GM23338 (cell line): Measurements from ENCODE around the gene PTPRN2. TPM values are rescaled to one million over a fixed set of nuclear protein-coding genes. Genes with fewer than 3 reads are reported as not detected.

Experiments
- ATAC-seq: fragments of 200-7000 bp; cut with Tn5 transposase; 3 replicates; pipeline ENCODE4 v1.9.1; 2020
- DNase-seq: peaks from one replicate; pipeline ENCODE4 v3.0.0-alpha.2; 2015; ENCODE audit warnings: low spot score
- H2AFZ ChIP-seq: fragments of 200-600 bp; sonication (generic); 2 replicates; pipeline ENCODE4 v1.8.0; 2016; ENCODE audit warnings: antibody characterized with exemption, mild to moderate bottlenecking, moderate library complexity
- H3F3A ChIP-seq: fragments of 200-600 bp; sonication (generic); replicated peaks from 2 replicates; pipeline ENCODE4 v1.8.0; 2017; ENCODE audit warnings: antibody characterized with exemption, mixed run types, low read depth
- H3K27ac ChIP-seq: fragments of 200-600 bp; sonication (generic); 2 replicates; pipeline ENCODE4 v1.6.1; 2016; ENCODE audit warnings: low read depth
- H3K27me3 ChIP-seq: fragments of 200-600 bp; sonication (generic); 2 replicates; pipeline ENCODE4 v1.8.0; 2016; ENCODE audit warnings: mild to moderate bottlenecking, mixed run types, moderate library complexity; ENCODE audit not compliant: insufficient read depth
- H3K36me3 ChIP-seq: fragments of 200-600 bp; sonication (generic); 2 replicates; pipeline ENCODE4 v1.8.0; 2016; ENCODE audit warnings: mild to moderate bottlenecking; ENCODE audit not compliant: insufficient read depth
- H3K4me1 ChIP-seq: fragments of 200-600 bp; sonication (generic); 2 replicates; pipeline ENCODE4 v1.8.0; 2016; ENCODE audit warnings: mild to moderate bottlenecking, moderate library complexity; ENCODE audit not compliant: insufficient read depth
- H3K4me2 ChIP-seq: fragments of 200-600 bp; sonication (generic); 2 replicates; pipeline ENCODE4 v1.7.1; 2017; ENCODE audit warnings: mixed run types
- H3K4me3 ChIP-seq: fragments of 200-600 bp; sonication (generic); 2 replicates; pipeline ENCODE4 v1.6.1; 2016; ENCODE audit warnings: mixed run types
- H3K79me2 ChIP-seq: fragments of 200-600 bp; sonication (generic); replicated peaks from 2 replicates; pipeline ENCODE4 v1.8.0; 2017; ENCODE audit warnings: mild to moderate bottlenecking; ENCODE audit not compliant: insufficient read depth
- H3K9me2 ChIP-seq: fragments of 200-600 bp; sonication (generic); 2 replicates; pipeline ENCODE4 v1.8.0; 2017; ENCODE audit not compliant: insufficient read depth
- H4K20me1 ChIP-seq: fragments of 200-600 bp; sonication (generic); replicated peaks from 2 replicates; pipeline ENCODE4 v1.8.0; 2017; ENCODE audit warnings: mild to moderate bottlenecking; ENCODE audit not compliant: insufficient read depth
- H3K27ac Mint-ChIP-seq: 2 replicates; pipeline ENCODE4 v1.8.0; 2020; ENCODE audit warnings: inconsistent platforms, mild to moderate bottlenecking, moderate library complexity, mixed read lengths
- H3K27me3 Mint-ChIP-seq: 3 replicates; pipeline ENCODE4 v1.8.0; 2022; ENCODE audit warnings: low read depth, mild to moderate bottlenecking, moderate library complexity, mixed read lengths, inconsistent platforms; ENCODE audit not compliant: insufficient read depth, poor library complexity
- H3K36me3 Mint-ChIP-seq: 3 replicates; pipeline ENCODE4 v1.8.0; 2021; ENCODE audit warnings: low read depth, mild to moderate bottlenecking, inconsistent platforms, moderate library complexity, mixed read lengths
- H3K4me1 Mint-ChIP-seq: 3 replicates; pipeline ENCODE4 v1.8.0; 2020; ENCODE audit warnings: mild to moderate bottlenecking, inconsistent platforms, mixed read lengths
- H3K4me3 Mint-ChIP-seq: 3 replicates; pipeline ENCODE4 v1.8.0; 2021; ENCODE audit warnings: moderate library complexity, mild to moderate bottlenecking, inconsistent platforms, mixed read lengths
- H3K9me3 Mint-ChIP-seq: 3 replicates; pipeline ENCODE4 v1.8.0; 2020; ENCODE audit warnings: moderate library complexity, mild to moderate bottlenecking, inconsistent platforms, mixed read lengths
- CREB1 ChIP-seq: fragments of 250-450 bp; sonication (Bioruptor Pico); IDR thresholded peaks from 2 replicates; pipeline ENCODE4 v1.5.0; 2020; ENCODE audit warnings: low read depth, mild to moderate bottlenecking, moderate library complexity
- CTCF ChIP-seq, 2 experiments: fragments of 200-600 bp in 1 of 2; sonication (generic) in 1 of 2; conservative IDR thresholded peaks; 2 replicates each; pipeline versions ENCODE4 v1.5.1 to v1.6.1; 2016 to 2017; ENCODE audit warnings: antibody characterized with exemption in 2 of 2, low read depth in 2 of 2, mild to moderate bottlenecking in 2 of 2, moderate library complexity in 1 of 2
- EZH2 ChIP-seq: fragments of 200-600 bp; sonication (generic); IDR thresholded peaks from one replicate; pipeline ENCODE4 v1.8.0; 2017; ENCODE audit warnings: antibody characterized with exemption, mild to moderate bottlenecking, low read depth; ENCODE audit not compliant: unreplicated experiment
- JUNB ChIP-seq: IDR thresholded peaks from one replicate; pipeline ENCODE4 v1.6.1; 2016; ENCODE audit warnings: antibody characterized with exemption; ENCODE audit not compliant: unreplicated experiment
- NANOG ChIP-seq: IDR thresholded peaks from 2 replicates; pipeline ENCODE4 v1.6.1; 2016; ENCODE audit warnings: antibody characterized with exemption, borderline replicate concordance
- POLR2AphosphoS5 ChIP-seq: IDR thresholded peaks from 2 replicates; pipeline ENCODE4 v1.6.1; 2016; ENCODE audit warnings: antibody characterized with exemption, low read depth
- ZNF114 ChIP-seq: fragments of 250-450 bp; sonication (Bioruptor Pico); IDR thresholded peaks from 2 replicates; pipeline ENCODE4 v1.5.0; 2020; ENCODE audit warnings: mild to moderate bottlenecking, moderate library complexity
- ZNF331 ChIP-seq: fragments of 250-450 bp; sonication (Bioruptor Pico); IDR thresholded peaks from 2 replicates; pipeline ENCODE4 v1.5.0; 2020; ENCODE audit warnings: low read depth, mild to moderate bottlenecking, moderate library complexity
- polyA plus RNA-seq: library from polyadenylated mRNA; unstranded; fragments of >200 nt; fragmentation: Nextera tagmentation; extraction: Ambion mirVana; gene quantifications from 2 replicates; pipeline ENCODE4 v1.2.1, GENCODE V29; 2016
- total RNA-seq: library from RNA; depleted of rRNA; stranded (reverse); fragments of >200 nt; shearing (Covaris generic); gene quantifications from 2 replicates; pipeline ENCODE4 v1.2.3, GENCODE V29; 2014
- TF ChIP-seq, protein P1 (sequence below): fragments of 250-450 bp; sonication (Bioruptor Pico); IDR thresholded peaks from 2 replicates; pipeline ENCODE4 v1.5.0; 2020; ENCODE audit warnings: mild to moderate bottlenecking, moderate library complexity

Gene PTPRN2
- total and polyA plus RNA-seq, 2 experiments from 2014 or later = 0.87 to 4.0 TPM

DNA sequence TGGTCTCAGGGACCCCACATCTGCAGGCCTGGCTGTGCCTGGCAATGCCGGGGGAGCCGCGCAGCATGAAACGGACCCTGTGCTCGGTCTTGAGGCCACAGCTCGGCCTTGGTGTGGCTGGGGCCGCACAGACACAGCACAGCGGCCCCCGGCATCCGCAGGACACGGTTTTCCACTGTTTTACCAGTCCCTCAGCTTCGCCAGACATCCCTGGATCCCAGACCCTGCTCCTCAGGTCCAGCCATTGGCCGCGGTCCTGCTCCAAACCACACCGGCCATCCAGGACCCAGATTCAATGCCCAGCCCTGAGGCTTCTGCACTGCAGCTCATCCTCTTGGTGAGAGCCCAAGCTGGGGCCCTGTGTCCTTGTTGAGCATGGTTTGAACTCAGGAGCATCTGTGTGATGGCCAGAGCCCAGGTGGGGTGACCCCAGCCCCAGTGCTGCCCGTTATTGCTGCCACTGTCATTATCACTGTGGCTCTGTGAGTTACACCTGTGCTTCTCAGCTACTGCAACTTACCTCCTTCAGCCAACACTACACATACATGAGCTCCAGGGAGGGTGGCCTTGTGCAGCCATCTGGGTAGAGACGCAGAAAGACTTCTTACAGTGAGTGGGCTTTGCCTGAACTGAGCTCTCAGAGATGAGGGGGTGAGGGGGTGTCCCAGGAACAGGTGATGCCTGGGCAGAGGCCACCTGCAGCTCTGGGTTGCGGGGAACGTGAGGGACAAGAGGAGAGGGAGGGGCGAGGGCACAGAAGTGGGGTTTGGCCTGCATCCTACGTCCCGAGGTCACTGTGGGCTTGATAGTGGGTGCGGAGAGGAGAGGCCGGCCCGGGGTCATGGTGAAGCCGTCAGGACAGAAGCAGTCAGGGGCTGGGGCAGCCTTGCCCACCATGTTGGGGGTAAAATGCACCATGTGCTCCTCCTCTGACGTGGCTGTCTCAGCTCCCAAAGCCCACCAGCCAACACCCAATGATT, 567.6 kb downstream of the PTPRN2 start (continued):
- TF ChIP-seq POLR2AphosphoS5 (no peak), CREB1 (no peak), NANOG (no peak)
- TF ChIP-seq, protein P1, sequence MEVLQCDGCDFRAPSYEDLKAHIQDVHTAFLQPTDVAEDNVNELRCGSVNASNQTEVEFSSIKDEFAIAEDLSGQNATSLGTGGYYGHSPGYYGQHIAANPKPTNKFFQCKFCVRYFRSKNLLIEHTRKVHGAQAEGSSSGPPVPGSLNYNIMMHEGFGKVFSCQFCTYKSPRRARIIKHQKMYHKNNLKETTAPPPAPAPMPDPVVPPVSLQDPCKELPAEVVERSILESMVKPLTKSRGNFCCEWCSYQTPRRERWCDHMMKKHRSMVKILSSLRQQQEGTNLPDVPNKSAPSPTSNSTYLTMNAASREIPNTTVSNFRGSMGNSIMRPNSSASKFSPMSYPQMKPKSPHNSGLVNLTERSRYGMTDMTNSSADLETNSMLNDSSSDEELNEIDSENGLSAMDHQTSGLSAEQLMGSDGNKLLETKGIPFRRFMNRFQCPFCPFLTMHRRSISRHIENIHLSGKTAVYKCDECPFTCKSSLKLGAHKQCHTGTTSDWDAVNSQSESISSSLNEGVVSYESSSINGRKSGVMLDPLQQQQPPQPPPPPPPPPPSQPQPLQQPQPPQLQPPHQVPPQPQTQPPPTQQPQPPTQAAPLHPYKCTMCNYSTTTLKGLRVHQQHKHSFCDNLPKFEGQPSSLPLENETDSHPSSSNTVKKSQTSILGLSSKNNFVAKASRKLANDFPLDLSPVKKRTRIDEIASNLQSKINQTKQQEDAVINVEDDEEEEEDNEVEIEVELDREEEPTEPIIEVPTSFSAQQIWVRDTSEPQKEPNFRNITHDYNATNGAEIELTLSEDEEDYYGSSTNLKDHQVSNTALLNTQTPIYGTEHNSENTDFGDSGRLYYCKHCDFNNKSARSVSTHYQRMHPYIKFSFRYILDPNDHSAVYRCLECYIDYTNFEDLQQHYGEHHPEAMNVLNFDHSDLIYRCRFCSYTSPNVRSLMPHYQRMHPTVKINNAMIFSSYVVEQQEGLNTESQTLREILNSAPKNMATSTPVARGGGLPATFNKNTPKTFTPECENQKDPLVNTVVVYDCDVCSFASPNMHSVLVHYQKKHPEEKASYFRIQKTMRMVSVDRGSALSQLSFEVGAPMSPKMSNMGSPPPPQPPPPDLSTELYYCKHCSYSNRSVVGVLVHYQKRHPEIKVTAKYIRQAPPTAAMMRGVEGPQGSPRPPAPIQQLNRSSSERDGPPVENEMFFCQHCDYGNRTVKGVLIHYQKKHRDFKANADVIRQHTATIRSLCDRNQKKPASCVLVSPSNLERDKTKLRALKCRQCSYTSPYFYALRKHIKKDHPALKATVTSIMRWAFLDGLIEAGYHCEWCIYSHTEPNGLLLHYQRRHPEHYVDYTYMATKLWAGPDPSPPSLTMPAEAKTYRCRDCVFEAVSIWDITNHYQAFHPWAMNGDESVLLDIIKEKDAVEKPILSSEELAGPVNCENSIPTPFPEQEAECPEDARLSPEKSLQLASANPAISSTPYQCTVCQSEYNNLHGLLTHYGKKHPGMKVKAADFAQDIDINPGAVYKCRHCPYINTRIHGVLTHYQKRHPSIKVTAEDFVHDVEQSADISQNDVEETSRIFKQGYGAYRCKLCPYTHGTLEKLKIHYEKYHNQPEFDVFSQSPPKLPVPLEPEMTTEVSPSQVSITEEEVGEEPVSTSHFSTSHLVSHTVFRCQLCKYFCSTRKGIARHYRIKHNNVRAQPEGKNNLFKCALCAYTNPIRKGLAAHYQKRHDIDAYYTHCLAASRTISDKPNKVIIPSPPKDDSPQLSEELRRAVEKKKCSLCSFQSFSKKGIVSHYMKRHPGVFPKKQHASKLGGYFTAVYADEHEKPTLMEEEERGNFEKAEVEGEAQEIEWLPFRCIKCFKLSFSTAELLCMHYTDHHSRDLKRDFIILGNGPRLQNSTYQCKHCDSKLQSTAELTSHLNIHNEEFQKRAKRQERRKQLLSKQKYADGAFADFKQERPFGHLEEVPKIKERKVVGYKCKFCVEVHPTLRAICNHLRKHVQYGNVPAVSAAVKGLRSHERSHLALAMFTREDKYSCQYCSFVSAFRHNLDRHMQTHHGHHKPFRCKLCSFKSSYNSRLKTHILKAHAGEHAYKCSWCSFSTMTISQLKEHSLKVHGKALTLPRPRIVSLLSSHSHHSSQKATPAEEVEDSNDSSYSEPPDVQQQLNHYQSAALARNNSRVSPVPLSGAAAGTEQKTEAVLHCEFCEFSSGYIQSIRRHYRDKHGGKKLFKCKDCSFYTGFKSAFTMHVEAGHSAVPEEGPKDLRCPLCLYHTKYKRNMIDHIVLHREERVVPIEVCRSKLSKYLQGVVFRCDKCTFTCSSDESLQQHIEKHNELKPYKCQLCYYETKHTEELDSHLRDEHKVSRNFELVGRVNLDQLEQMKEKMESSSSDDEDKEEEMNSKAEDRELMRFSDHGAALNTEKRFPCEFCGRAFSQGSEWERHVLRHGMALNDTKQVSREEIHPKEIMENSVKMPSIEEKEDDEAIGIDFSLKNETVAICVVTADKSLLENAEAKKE (CRISPR knock-in tag) = no peak

DNA sequence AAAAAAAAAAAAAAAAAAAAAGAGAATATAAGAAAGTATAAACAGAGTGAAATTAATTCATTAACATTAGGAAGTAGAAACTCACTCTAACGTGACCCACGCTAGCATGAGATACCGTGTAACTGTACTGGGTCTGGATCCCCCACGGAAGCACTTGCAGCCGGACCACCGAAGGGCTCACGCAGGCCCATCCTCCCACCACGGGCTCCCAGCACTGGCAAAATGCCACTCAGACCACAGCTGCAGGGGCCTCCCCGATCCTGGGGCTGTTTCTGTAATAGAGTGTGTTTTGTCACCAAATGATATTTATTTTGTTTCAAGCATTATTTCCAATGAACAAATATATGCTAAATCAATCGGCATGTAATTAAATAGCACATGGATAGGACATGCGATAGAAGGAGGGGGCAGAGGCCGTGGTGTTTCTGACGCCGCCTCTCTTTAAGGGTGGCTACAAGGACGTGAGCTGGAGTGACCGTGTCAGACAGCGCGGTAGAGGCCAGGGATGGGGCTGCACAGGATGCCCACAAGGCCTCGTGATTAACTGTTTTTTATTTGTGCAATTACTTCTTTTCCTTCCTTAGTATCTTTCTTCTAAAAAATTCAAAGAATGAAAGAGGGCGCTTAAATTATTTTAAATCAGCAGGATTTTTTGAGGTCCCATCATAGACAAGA, 568.5 kb downstream of the PTPRN2 start:
- Histone ChIP-seq H2AFZ (no peak overlapping the region), H3K4me1 (no peaks in the 10 kb centered on the region), H3K36me3 (no peaks in the 10 kb centered on the region; the same call in 1 of the 2 replicates), H3K9me2 (no peaks in the 10 kb centered on the region), H3F3A (no peaks in the 10 kb centered on the region), H3K79me2 (no peaks in the 10 kb centered on the region), H3K4me3 (no peak overlapping the region), H3K4me2 (no peak overlapping the region), H4K20me1 (no peaks in the 10 kb centered on the region), H3K27me3 (no peaks in the 10 kb centered on the region), H3K27ac (no peak overlapping the region)
- no peaks in the 10 kb centered on the region for H3K4me1 Mint-ChIP-seq
- ATAC-seq (no peak), DNase-seq (no peak)
- no peak overlapping the region for H3K4me3 Mint-ChIP-seq
- H3K27me3 Mint-ChIP-seq = peaks cover 6% of the 10 kb centered on the region
- H3K36me3 Mint-ChIP-seq = peaks cover 36% of the 10 kb centered on the region
- H3K9me3 Mint-ChIP-seq = peaks cover 17% of the 10 kb centered on the region
- H3K27ac Mint-ChIP-seq = no peak overlapping the region
- TF ChIP-seq ZNF114 (CRISPR knock-in tag) (no peak), EZH2 (no peak), ZNF331 (CRISPR knock-in tag) (no peak), CTCF (conservative IDR thresholded peaks at IDR 0.05; ENCODE audit: low read depth in 2 of 2) (no peak), JUNB (no peak)
